Measurements from ENCODE around the gene SURF4.

SURF4 gene

DNA sequence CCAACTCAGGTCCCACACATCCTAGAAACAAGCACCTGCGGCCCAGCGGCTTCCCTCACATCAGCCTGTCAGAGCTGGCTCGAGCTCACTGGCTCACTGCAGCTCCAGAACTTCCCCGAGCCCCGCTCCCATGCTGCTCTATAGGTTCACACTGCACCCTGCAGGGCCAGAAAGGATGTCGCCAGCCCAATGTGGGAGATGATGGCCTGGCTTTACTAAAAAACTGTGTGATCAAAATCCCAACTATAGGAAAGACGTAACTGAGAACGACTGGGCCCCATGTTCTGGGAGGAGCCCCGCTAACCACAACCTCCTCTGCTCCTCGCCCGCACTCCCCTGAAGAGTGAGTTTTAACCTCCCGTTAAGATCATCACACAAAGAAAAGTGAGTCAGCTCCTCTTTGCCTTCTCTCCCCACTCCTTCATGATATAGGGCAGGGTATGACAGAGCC is 4.6 kb downstream of the SURF4 start:
- no peak for DNase-seq

DNA sequence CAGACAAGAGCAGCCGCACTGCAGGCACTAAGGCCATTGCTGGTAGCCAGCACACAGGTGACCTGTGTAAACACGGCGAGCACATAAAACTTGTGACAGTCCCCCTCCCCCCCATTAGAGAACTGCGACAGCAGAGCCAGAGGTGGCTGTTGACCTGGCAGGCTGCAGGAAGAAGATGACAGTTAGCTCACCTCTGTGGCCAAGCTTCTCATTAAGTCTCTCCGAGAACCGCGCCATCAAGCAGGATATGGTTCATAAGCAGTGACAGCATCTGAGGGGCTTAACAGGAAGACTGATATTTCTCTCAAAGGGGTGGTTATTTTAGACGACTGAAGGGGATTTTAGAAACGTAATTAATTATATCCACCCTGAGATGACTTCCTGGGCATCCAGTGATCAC is 5.2 kb downstream of the SURF4 start:
- no peak for DNase-seq

DNA sequence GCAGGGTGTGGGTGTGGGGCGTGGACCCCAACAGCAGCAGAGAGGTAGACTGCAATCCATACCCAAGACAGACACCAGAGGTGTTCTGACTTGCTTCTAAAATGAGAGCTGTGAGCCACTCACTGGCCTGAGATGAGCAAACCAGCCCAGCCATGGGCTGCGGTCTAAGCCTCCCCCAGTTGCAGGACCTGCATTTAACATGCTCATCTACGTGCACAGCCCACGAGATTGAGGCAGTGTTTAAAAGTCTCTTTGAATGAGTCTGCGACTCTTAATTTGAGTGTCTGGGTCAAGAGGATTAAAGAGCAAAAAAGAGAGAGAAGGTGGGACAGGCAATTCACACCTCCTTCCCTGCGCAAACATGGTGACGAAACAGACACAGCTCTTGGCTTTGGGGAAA is 5.9 kb downstream of the SURF4 start:
- no peak for DNase-seq

DNA sequence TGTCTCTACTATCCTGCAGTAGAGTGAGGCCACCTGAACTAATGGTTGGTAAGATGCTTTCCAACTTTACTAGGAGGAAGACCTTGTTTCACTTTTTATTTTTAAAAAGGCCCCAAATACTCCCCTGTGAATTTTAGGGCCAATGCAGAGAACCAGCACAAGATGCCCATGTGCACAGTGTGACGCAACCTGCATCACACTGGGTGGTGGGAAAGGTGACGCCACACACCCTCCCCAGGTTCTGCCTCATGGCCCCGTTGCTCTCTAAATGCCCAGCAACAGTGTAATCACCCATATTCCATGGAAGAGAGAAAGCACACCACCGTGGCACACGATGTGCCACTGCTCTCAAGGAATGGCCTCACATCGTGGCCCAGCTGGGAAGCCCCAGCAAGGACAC is 6.4 kb downstream of the SURF4 start:
- no peak for DNase-seq

DNA sequence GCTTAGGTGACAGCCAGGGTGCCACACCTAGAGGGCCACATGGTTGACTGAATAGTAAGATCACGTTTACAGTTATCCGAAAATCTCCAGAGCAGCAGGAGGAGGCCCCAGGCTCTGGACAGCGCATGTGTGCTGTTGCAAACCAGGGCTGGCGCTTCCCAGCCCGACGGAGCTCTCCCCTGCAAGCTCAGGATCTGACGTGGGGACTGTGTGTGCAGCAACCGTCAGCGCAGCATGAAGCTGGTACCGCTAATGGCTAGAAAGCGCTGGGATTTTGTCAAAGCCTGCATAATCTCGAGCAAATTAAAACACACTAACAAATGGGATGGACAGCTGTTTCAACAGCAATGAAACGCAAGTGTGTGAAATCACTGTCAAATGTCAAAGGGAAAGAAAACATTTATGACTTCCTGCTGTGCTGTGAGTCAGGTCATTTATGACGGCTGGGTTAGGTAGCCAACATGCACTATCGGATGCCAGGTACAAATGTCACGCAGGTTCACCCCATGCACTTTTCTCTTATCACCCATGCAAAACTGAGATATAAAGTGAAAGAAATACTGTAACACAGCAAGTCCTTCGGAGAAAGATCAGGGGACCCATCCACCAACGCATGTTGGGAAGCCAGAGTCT is 7.5 kb downstream of the SURF4 start:
- DNase-seq = no peak

DNA sequence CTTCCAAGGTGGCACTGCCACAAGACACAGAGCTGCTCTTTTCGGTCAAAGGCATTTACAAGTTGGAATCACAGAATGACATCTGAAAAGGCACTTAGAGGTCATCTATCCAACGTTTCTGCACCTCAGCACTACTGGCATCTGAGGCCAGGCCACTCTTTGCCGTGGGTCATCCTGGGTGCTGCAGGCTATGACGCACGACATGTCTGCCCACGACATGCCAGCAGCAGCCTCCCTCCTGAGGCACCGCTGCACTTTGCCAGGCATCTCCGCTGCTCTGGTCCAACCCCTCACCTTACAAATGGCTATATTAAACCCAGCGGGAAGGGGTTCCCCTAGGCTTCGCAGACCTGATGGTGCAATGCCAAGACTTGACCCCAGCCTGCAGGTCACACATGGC is 8.1 kb downstream of the SURF4 start:
- DNase-seq = no peak

DNA sequence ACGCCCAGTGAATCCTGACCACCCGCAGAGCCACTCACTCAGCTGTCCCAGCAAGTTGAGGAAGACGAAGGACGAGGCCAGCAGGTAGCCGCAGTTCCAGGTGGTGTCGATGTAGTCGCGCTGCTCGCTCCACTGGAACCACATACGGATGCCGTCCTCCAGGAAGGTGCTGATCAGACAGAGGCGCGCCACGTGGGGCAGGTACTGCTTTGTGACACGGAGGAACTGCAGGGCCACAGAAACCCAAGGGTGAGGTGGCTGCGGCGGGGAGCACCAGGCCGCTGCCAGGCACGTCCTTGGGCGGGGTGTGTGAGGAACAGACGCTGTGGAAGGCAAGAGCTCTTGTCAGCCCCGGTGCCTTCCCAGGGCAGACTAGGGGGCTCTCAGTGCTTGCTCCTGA is 8.6 kb downstream of the SURF4 start:
- no peak for DNase-seq

DNA sequence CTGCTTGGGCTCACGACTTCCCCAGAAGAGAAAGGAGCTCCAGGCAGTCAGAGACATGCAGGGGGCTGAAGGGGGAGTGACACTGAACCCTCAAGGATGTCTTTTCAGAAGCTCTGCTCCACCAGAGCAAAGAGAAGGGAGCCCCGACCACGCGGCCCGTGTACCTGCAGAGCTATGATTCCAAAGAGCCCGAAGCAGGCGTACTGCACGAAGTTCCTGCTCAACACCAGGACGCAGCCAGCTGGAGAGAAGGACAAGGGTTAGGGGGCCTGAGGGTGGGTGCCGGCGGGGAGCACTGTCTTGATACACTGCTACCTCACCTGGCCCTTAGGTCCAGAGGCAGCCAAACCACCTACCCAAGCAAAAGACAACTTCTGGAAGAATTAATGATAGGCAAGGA is 9.4 kb downstream of the SURF4 start:
- no peak for DNase-seq

DNA sequence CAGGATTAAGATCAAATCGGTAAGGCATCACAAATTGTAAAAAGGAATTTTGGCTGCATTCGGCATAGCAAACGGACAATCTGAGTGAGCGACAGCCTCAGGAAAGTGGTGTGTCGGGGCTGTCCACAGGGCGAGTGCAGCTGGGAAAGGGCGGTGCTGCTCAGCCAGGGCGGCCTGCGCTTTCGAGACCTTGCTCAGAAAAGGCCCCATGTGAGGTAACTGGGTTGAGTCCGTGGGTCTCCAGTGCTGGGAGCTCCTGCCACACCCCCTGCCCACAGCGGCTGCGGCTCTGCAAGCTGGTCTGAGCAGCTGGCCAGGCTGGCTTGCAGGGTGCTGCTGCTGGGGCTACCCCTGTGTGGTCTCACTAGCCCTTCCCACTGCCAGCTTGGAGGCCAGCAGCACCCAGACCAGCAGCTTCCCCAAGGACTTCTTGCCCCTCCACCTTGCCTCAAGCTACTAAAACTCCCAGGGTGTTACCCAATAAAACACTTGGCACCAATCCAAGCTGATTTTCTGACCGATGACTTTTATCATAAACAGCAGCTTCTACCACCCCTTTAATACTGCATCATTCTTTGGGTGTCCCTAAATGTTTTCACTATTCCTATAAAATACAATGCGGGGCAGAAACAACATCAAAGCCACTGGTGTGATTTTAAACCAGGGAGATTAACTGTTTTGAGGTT is 13.4 kb downstream of the SURF4 start:
- DNase-seq = no peak

DNA sequence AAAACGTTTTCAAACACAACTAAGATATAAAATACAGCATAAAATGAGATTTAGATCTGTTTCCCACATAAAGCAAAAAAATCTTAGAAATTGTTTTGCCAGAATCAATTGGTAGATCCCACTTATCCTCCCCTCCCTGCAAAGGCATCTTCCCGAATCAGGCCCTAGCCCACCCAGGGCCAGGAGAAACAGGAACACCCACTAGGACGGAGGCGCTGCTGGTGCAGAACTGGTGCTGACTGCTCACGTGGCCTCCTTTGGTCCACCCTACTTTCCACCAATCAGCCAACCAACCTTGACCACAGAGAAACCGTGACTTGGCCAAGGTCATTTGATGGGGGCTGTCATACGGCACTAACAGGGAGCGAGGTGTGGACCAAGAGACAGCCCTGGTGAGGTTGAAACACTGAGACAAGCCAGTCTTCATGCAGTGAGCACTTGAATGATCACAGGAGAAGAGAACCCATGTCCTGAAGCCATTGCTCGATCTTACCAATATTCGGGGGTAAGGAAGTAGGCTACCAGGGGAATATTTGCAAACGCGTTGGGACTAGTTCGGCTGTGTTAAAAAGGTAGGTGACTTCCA is 14.3 kb downstream of the SURF4 start:
- no peak for DNase-seq

DNA sequence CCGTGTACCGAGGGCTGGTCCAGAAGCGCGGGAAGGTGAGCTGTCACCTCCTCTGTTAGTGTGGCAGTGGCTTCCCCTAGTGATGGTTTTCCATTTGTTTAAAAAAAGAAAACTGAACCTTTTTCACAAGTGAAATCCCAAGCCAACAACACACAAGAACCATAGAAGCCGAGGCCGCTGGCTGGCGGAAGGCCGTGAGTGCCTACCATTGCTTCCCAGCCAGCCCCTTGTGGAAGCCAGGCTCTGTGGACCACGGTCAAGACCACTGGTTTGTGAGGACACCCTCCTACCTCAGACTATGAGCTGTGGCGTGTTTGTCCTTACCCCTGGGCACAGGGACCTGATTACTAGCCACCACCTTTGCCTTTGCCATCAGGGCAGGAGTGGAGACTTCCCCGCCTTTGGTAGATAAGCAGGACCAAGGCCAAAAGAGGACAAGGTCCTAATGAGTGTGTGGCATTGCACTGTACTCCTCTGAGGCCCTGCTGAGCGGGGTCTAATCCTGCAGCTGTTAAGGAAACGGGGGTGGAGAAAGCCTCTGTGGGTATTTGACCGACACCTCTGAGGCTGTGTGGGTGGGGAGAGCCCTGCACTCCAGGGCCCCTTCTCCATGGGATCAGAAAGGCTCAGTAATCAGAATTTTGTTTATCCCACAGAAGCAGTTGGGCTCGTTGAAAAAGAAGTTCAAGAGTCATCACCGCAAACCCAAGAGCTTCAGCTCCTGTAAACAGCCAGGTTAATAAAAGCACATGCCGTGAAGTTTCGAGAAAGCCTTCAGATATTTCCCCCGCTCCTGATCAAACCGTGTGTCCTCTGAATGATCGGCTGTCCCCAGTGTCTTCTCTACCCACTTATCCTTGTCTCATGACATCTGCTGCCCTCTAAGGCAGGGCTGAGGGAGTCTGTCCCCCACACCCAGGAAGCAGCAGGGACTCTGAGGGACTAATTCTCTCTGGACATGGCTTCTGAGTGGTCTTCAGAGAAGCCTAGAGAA is 15.2 kb downstream of the SURF4 start:
- DNase-seq = no peak

DNA sequence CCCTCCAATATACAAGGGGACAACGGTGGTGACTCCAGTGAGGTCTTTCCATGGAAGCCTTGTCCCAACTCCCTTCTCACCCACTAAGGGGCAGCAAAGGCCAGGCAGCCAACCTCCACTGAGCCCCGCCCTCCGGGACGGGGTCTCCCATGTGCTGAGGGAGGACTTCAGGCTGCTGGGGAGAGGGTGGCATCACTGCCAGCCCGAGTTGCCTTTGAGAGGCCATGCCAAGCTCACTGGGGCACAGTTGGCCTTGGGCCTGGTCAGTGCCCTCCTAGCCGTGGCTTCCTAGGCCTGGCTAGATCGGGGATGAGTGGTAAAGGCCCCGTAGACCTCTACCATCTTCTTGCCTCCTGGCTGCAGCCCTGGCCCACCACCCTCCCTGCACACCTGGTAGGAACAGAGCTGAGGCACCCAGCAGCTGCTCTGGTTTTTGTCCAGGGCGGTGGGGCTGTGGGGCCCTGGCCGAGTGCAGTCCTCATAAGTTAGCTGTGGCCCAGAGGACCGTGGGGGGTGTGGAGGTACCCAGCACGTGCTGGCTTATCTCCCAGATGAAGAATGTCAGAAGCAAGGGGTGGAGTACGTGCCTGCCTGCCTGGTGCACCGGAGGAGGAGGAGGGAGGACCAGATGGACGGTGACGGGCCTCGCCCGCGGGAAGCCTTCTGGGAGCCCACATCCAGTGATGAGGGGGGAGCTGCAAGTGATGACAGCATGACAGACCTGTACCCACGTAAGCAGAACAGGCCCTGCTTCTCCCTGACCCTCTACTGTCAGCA is 16.3 kb downstream of the SURF4 start:
- DNase-seq = no peak

DNA sequence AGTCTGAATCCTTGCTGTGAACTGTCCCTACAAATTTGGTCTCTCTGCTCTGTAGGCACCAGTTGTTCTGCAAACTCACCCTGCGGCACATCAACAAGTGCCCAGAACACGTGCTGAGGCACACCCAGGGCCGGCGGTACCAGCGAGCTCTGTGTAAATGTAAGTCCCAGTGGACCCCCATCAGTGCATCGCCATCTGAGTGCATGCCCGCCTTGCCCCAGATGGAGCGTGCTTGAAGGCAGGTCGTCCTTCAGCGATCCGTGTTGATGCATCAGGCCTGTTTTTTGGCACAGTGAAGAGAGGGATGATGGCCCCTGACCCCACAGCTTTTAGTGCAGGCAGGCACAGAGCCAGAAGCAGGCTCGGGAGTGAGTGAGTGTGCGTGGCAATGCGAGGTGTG is 18.2 kb downstream of the SURF4 start:
- DNase-seq = no peak

DNA sequence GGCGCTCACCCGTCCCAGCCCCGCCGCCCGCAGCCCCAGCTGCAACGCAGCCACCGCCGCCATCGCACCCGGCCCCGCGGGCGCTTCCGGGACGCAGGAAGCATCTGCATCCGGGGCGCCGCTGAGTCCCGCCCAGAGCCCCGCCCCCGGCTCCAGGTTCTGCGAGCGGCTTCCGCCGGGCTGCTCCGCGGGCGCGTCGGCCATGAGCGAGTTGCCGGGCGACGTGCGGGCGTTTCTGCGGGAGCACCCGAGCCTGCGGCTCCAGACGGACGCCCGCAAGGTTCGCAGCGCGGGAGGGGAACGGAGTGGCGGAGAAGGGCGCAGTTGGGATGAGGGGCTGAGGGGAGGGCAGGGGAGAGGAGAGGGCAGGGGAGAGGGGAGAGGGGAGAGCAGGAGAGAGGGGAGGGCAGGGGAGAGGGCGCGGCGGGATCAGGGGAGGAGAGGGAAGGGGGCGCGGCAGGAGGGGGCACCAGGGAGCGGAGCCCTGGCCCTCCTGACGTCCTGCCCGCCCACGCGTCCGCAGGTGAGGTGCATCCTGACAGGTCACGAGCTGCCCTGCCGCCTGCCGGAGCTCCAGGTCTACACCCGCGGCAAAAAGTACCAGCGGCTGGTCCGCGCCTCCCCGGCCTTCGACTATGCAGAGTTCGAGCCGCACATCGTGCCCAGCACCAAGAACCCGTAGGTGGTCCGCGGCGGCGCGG is 19.3 kb downstream of the SURF4 start, which contains the start of the genes SURF1 and SURF2:
TSS of gene SURF1 (minus strand) at position 97 of the 701 bp plus-strand sequence. CDS start at position 63, 34 bp downstream.
TSS of gene SURF2 (plus strand) at position 160 of the 701 bp plus-strand sequence. CDS start at position 203, 43 bp downstream.
- DNase-seq = peak; percentile 76

DNA sequence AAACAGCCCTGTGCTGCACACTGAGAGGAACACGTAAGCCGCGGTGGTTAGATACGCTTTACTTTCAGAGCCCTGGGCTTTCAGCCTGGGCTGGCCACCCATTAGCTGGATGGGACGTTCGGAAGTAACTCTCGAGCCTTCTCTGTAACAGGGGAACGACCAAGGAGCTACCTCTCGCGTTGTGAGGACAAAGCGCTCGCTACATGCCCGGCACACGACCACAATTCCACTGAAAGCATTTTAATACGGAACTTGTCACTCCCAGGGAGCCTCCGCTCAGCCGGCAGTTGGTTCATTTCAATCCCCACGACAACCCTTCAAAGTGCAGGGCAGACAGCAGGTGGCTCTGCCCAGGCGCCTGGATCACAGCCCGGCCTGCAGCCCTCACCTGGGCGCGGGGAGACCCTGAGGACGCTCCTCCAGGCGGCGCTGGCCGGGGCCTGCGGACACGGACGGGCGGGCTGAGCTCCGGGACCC is 19.9 kb downstream of the SURF4 start:
- DNase-seq = no peak

DNA sequence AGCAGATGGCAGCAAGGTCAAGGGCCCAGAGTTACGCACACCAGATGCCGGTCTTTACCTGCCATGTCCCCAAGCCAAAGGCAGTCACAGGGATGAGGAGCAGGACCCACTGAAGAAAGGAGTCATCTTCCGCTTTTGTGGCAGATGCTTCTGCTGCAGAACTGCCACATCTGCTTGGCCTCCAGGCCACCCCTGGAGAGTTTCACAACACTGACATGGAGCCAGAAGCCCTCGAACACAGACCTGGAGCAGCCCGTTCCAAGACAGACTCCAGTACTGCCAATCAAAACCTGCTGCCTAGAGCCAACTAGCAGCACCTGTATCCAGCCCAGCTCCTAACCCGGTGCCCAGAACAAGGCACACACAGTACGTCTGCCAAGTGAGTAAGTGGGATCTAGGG is 21.1 kb downstream of the SURF4 start:
- no peak for DNase-seq

DNA sequence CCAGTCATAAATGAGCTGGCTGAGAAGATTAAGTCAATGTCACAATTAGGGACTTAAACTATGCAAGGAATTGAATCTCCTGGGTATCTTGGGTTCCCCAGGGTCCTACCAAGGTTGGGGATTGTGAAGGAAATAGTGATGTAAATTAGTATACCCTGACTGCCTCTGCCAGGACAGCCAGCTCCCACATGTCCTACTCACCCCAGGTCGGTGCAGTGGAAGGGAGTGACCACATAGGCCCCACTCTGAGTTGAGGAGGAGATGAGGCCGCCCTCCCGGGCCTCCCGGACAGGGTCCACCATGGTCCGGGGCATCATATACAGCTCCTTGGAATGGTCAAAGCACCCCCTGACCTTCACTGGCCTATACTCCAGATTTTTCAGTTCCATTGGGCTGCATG is 22.3 kb downstream of the SURF4 start:
- no peak for DNase-seq

DNA sequence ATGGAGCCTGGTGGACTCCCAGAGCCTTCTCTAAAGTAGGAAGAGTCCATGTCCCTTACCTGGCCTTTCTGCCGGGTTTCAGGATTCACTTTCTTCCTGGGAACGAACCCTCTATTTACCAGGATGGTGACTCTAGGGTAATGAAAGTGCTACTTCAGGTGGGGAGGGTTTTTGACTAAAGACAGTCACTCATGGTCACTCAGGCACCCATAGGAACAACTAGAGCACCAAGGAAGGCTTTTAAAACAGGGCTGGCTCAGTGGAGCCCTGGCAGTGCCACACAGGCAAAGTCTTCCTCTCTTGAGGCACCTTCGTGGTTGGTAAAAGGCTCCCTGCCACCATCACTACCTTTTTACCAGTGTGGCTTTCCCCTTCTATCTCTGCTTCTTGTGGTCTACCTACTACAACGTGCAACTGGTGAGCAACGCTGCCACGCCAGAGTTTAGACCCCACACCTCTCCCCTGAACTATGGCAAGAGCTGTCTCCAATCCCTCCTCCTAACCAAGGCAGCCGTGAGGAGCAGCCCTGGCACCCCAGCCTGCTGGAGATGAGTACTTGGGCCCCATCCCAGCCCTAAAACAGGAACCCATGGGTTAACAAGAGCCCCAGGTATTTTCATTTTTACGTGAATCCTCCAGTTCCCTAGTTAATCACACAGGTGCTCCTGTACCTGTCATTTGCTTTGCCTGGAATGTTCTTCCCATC is 23.1 kb downstream of the SURF4 start:
- no peak for DNase-seq

DNA sequence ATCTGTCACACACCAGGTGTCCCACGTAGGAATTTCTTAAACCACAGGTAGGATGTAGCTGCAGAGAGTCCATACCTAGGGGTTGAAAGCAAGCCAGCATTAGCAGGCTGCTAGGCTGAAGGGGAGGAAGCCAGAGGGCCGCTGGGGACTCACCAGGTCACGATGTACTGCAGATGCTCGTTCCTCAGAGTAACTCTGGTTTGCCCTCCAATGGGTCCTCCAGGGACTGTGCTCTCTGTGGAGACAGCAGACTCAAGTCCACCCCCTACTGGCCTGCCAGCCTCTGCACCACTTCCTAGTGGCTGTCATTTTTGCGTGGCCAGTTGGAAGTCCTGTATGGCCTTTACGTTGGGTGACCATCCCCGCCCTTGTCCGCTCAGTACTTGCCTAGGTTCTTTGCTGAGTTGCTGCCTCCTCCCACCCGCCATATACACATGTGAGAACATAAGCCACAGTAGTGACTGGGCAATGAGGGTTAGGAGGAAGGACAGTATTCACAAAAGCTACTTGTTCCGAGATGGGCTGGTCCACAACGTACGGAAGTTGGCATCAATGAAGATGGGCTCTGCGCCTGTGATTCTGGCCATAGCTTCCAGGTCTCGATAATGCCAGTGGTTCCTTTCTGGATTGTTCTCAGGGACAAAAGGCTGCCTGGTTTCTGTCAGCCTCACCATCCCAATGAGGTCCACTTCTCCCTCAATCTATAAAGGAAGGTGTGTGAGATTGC is 23.8 kb downstream of the SURF4 start:
- DNase-seq = peak; percentile 38

DNA sequence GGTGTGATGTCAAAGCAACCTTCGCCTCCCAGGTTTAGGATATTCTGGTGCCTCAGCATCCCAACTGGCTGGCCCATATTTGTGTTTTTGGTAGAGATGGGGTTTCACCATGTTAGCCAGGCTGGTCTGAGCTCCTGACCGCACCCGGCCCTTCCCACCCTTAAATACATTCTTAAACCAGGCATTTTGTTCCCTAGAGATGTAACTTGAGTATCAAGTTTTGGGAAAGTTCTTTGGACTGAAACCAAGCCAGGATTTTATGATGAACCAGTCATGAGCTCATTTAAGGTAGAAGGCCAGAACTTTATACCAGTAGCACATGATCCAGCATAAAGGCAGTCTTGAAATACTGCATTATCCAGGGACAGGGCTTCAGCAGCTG is 24.3 kb downstream of the SURF4 start:
- no peak for DNase-seq
